Naive B cell (primary cell): ENCODE data around the gene CLCN1. TPM values are rescaled to one million over a fixed set of nuclear protein-coding genes. Genes with fewer than 3 reads are reported as not detected.

Experiments
- ATAC-seq, 2 donors: fragments of 150-1000 bp; cut with Tn5 transposase; 2 replicates each; pipeline ENCODE4 v1.10.0; 2021; ENCODE audit warnings: low read depth in 2 of 2, mild to moderate bottlenecking in 2 of 2, moderate library complexity in 2 of 2
- DNase-seq: peaks from one replicate; pipeline ENCODE4 v3.0.0; 2022
- H3K27ac Mint-ChIP-seq, 6 donors: one replicate each; pipeline ENCODE4 v1.8.0; 2020 to 2022; ENCODE audit warnings: mild to moderate bottlenecking in 6 of 6, mixed read lengths in 6 of 6, moderate library complexity in 5 of 6, inconsistent platforms in 2 of 6
- H3K27me3 Mint-ChIP-seq, 3 donors: one replicate each; pipeline ENCODE4 v1.8.0; 2021 to 2022; ENCODE audit warnings: mixed read lengths in 3 of 3, mild to moderate bottlenecking in 1 of 3
- H3K36me3 Mint-ChIP-seq, 2 donors: one replicate each; pipeline ENCODE4 v1.8.0; 2020 to 2022; ENCODE audit warnings: mixed read lengths in 2 of 2, inconsistent platforms in 1 of 2, mild to moderate bottlenecking in 1 of 2
- H3K4me1 Mint-ChIP-seq, 3 donors: one replicate each; pipeline ENCODE4 v1.8.0; 2020 to 2022; ENCODE audit warnings: mixed read lengths in 3 of 3, inconsistent platforms in 1 of 3, mild to moderate bottlenecking in 1 of 3, moderate library complexity in 1 of 3
- H3K4me3 Mint-ChIP-seq, 8 donors: one replicate each; pipeline ENCODE4 v1.8.0; 2020 to 2022; ENCODE audit warnings: mild to moderate bottlenecking in 8 of 8, mixed read lengths in 8 of 8, moderate library complexity in 8 of 8, inconsistent platforms in 2 of 8
- H3K9me3 Mint-ChIP-seq, 7 donors: one replicate each; pipeline ENCODE4 v1.8.0; 2020 to 2022; ENCODE audit warnings: mixed read lengths in 7 of 7, mild to moderate bottlenecking in 5 of 7, inconsistent platforms in 2 of 7, moderate library complexity in 1 of 7
- polyA plus RNA-seq, 6 donors: library from polyadenylated mRNA; unstranded; fragments of 300-500 nt; fragmentation: Illumina TruSeq; gene quantifications; one replicate each; pipeline ENCODE4 v1.2.3, GENCODE V29; 2021; ENCODE audit warnings: low read depth in 6 of 6

CLCN1 gene
- polyA plus RNA-seq, 6 donors from 2014 or later: not detected

DNA sequence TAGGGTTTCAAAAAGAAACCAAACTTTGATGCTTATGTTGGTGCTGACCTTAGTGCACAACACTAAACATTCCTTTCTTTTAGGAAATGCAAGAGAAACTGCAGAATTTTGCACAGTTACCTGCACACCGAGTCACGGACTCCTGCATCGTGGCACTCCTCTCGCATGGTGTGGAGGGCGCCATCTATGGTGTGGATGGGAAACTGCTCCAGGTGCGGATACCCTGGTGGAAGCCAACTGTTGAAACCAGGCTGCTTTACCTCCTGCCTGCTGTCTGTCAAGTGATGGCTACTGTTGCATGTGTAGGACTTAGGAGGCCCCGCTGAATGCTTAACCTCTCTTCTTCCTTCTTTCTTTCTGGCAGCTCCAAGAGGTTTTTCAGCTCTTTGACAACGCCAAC, 16.1 kb upstream of the CLCN1 start:
- no peak overlapping the region for H3K4me3 Mint-ChIP-seq
- peaks cover 29 to 41% of the 10 kb centered on the region in 2 donors for H3K36me3 Mint-ChIP-seq
- DNase-seq (peak; percentile 14), ATAC-seq (peak; percentile 67 to 71)
- H3K9me3 Mint-ChIP-seq: no peaks in the 10 kb centered on the region
- H3K27me3 Mint-ChIP-seq: no peaks in the 10 kb centered on the region
- H3K27ac Mint-ChIP-seq: no peak overlapping the region
- H3K4me1 Mint-ChIP-seq: peaks cover 26 to 33% (median 27%) of the 10 kb centered on the region in 3 donors

DNA sequence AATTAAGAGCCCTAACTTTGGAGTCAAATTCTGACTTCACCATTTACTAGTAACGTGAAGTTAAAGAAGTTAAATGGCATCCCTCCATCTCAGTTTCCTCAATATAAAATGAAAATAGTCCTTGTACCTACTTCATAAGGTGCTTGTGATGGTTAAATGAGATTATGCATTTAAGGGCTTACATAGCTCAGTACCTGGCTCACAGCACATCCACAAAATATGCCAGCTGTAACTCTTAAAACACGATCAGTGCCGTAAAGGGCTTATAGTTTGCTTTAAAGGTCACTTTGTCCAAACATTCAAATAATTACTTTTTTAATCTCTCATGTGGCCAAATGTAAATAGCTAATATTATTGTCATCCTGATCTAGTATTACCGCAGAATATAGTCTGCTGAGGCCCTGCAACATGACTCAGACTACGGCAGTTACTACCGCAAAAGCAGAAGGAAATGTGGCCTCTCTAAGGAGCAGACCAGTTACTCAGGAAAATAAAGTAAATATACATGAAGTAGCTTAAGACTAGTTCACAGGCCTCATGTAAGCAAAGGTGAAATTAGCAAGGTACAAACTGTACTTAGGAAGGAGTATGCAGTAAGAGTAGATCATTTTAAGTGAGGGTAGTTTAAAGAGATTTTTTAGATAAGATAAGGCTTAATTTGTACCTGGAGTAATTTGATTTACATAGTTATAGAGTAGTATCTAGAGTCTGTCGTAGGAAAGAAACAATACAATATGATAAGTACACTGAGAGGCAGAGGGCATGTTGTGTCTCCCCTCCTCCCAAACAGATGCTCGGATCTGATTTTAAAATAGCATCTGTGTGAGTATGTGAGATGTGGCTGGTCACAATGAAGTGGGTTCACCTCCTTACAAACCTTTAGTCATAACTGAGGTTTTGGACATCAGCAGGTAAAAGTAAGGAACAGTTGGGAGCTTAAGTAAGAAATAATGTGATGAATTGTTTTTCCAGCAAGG, 14.7 kb upstream of the CLCN1 start:
- H3K4me3 Mint-ChIP-seq: no peak overlapping the region
- H3K27ac Mint-ChIP-seq: peak overlapping the region in 3 of 6 donors; percentile 0 to 64 (median 4)
- H3K36me3 Mint-ChIP-seq: peaks cover 31 to 52% of the 10 kb centered on the region in 2 donors
- ATAC-seq (no peak), DNase-seq (no peak)
- no peaks in the 10 kb centered on the region for H3K9me3 Mint-ChIP-seq
- no peaks in the 10 kb centered on the region for H3K27me3 Mint-ChIP-seq
- H3K4me1 Mint-ChIP-seq: peaks cover 12 to 30% (median 25%) of the 10 kb centered on the region in 3 donors

DNA sequence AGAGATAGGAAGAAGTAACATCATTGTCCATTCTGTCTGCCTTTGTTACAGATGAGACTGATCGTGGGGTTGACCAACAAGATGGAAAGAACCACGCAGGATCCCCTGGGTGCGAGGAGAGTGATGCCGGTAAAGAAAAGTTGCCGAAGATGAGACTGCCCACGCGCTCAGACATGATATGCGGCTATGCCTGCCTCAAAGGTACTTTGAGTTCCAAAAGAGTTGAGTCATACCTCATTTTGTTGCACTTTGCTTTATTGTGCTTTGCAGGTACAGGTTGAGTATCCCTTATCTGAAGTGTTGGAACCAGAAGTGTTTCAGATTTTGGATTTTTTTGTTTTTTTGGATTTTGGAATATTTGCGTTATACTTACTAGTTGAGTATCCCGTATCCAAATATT, 12.2 kb upstream of the CLCN1 start:
- peaks cover 12 to 30% (median 28%) of the 10 kb centered on the region in 3 donors for H3K4me1 Mint-ChIP-seq
- H3K27me3 Mint-ChIP-seq: no peaks in the 10 kb centered on the region
- DNase-seq (no peak), ATAC-seq (no peak)
- H3K36me3 Mint-ChIP-seq: peaks cover 36 to 72% of the 10 kb centered on the region in 2 donors
- H3K9me3 Mint-ChIP-seq: no peaks in the 10 kb centered on the region
- H3K4me3 Mint-ChIP-seq: no peak overlapping the region
- no peak overlapping the region for H3K27ac Mint-ChIP-seq

DNA sequence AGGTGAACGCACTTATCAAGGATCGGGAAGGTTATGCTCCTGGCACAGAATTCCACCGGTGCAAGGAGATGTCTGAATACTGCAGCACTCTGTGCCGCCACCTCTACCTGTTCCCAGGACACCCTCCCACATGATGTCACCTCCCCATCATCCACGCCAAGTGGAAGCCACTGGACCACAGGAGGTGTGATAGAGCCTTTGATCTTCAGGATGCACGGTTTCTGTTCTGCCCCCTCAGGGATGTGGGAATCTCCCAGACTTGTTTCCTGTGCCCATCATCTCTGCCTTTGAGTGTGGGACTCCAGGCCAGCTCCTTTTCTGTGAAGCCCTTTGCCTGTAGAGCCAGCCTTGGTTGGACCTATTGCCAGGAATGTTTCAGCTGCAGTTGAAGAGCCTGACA, 11.0 kb upstream of the CLCN1 start:
- peaks cover 8 to 30% (median 24%) of the 10 kb centered on the region in 3 donors for H3K4me1 Mint-ChIP-seq
- H3K27ac Mint-ChIP-seq: no peak overlapping the region
- H3K4me3 Mint-ChIP-seq: no peak overlapping the region
- no peaks in the 10 kb centered on the region for H3K27me3 Mint-ChIP-seq
- H3K36me3 Mint-ChIP-seq: peaks cover 36 to 66% of the 10 kb centered on the region in 2 donors
- no peaks in the 10 kb centered on the region for H3K9me3 Mint-ChIP-seq
- DNase-seq: no peak
- no peak for ATAC-seq

DNA sequence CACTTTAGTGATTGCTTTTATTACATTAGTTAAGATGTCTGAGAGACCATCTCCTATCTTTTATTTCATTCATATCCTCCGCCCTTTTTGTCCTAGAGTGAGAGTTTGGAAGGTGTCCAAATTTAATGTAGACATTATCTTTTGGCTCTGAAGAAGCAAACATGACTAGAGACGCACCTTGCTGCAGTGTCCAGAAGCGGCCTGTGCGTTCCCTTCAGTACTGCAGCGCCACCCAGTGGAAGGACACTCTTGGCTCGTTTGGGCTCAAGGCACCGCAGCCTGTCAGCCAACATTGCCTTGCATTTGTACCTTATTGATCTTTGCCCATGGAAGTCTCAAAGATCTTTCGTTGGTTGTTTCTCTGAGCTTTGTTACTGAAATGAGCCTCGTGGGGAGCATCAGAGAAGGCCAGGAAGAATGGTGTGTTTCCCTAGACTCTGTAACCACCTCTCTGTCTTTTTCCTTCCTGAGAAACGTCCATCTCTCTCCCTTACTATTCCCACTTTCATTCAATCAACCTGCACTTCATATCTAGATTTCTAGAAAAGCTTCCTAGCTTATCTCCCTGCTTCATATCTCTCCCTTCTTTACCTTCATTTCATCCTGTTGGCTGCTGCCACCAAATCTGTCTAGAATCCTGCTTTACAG, 10.4 kb upstream of the CLCN1 start:
- Mint-ChIP-seq H3K9me3 (no peaks in the 10 kb centered on the region), H3K27me3 (no peaks in the 10 kb centered on the region), H3K27ac (peak overlapping the region in 4 of 6 donors; percentile 0 to 75 (median 30)), H3K4me3 (no peak overlapping the region), H3K36me3 (peaks cover 33 to 60% of the 10 kb centered on the region in 2 donors), H3K4me1 (peaks cover 12 to 29% (median 24%) of the 10 kb centered on the region in 3 donors)
- ATAC-seq: peak in 1 of 2 donors; percentile 60
- peak; percentile 27 for DNase-seq

DNA sequence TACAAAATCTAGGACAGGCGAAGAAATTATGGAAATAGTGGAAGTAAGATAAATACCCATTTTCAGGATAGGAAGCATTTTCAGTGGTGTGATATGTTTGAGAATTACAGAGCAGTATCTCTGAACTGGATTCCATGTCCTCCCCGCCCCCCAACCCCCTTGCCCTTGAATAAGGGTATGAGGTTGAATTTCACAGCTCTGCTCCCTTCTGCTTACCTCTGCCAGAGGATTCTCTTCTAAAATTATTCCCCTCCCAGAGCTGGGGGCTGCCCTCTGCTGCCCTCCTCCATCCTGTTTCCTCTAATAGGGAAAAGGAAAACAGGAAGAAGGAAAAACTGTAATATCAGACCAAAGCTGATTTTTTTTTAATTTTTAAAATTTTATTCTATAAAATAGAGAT, 7.3 kb upstream of the CLCN1 start:
- Mint-ChIP-seq H3K9me3 (no peaks in the 10 kb centered on the region), H3K4me1 (peaks cover 17 to 26% (median 21%) of the 10 kb centered on the region in 3 donors), H3K4me3 (no peak overlapping the region), H3K36me3 (peaks cover 30 to 40% of the 10 kb centered on the region in 2 donors), H3K27ac (peak overlapping the region in 1 of 6 donors; percentile 82), H3K27me3 (no peaks in the 10 kb centered on the region)
- no peak for ATAC-seq
- DNase-seq: no peak

DNA sequence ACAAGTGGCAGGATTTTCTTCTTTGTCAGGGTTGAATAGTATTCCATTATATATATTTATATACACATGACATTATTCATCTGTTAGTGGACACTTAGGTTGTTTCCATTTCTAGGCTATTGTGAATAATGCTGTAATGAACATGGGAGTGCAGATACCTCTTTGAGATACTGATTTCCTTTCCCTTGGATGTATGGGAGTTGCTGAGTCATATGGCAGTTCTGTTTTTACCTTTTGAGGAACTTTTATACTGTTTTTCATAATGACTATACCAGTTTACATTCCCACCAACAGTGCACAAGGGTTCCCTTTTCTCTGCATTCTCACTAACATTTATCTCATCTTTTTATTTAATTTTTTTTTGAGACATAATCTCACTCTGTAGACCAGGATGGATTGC, 1.8 kb upstream of the CLCN1 start:
- H3K4me3 Mint-ChIP-seq: no peak overlapping the region
- ATAC-seq (no peak), DNase-seq (no peak)
- peaks cover 8 to 12% (median 9%) of the 10 kb centered on the region in 3 donors for H3K4me1 Mint-ChIP-seq
- H3K27ac Mint-ChIP-seq: no peak overlapping the region
- no peaks in the 10 kb centered on the region for H3K9me3 Mint-ChIP-seq
- peaks cover 0 to 5% (median 0%) of the 10 kb centered on the region in 3 donors for H3K27me3 Mint-ChIP-seq
- no peaks in the 10 kb centered on the region for H3K36me3 Mint-ChIP-seq

DNA sequence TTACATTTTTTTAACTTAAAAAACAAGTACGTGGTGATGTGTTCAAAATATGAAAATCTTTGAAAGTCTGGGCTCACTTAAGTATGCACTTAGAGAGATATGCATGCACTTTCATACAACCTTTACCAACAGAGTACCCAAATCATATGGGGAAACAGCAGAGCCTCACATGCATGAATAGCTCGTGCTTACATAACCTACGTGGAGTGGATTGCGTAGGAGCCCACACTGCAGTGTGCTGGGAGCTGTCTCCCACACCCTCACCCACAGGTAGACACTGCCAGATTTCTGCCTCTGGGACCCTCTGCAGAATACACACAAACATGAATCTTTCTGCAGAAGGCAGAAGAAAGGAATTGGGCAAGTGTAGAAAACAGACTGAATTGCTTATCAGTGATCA, 581 bp downstream of the CLCN1 start:
- peaks cover 0 to 2% (median 0%) of the 10 kb centered on the region in 3 donors for H3K4me1 Mint-ChIP-seq
- H3K4me3 Mint-ChIP-seq: no peak overlapping the region
- H3K27ac Mint-ChIP-seq: no peak overlapping the region
- DNase-seq (no peak), ATAC-seq (no peak)
- no peaks in the 10 kb centered on the region for H3K9me3 Mint-ChIP-seq
- peaks cover 2 to 6% (median 4%) of the 10 kb centered on the region in 3 donors for H3K27me3 Mint-ChIP-seq
- no peaks in the 10 kb centered on the region for H3K36me3 Mint-ChIP-seq

DNA sequence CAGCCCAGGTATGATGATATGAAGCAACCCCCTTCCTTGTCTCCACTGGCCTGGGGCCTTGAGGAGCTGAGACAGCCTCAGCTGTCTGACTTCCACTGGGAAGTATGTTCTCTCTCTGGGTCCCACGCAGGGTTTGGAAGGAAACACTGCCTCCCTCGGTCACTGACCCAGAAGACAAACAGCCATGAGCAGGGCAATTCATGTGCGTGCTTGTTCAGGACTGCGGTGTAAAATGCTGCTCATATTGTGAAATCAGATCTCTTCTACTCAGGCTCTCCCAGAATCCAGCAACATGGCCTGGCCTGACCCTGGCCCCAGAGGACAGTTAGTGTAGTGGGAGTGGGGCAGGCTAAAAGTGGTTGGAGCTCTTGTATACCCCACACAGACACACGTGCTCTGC, 2.8 kb downstream of the CLCN1 start:
- Mint-ChIP-seq H3K9me3 (no peaks in the 10 kb centered on the region), H3K4me3 (no peak overlapping the region), H3K27ac (peak overlapping the region in 1 of 6 donors; percentile 64), H3K27me3 (peaks cover 5 to 8% (median 6%) of the 10 kb centered on the region in 3 donors), H3K4me1 (peaks cover 0 to 4% (median 0%) of the 10 kb centered on the region in 3 donors), H3K36me3 (no peaks in the 10 kb centered on the region)
- ATAC-seq: no peak
- no peak for DNase-seq

DNA sequence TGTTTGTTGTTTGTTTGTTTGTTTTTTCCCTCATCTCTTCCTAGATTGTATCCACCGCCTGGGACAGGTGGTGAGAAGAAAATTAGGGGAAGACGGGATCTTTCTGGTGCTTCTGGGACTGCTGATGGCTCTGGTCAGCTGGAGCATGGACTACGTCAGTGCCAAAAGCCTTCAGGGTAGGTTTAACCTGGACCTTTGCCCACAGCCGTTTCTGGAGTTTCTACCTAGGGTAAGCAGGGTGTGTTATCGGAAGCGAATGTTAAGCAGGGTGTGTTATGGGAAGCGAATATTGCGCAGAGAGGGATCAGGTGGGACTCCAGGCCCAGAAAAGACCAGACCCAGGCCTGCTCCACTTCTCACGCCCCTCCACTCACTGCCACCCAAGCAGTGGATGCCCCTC, 4.7 kb downstream of the CLCN1 start:
- no peaks in the 10 kb centered on the region for H3K36me3 Mint-ChIP-seq
- peaks cover 5 to 19% (median 8%) of the 10 kb centered on the region in 3 donors for H3K4me1 Mint-ChIP-seq
- H3K9me3 Mint-ChIP-seq: no peaks in the 10 kb centered on the region
- peaks cover 5 to 8% (median 6%) of the 10 kb centered on the region in 3 donors for H3K27me3 Mint-ChIP-seq
- no peak for ATAC-seq
- no peak for DNase-seq
- no peak overlapping the region for H3K27ac Mint-ChIP-seq
- H3K4me3 Mint-ChIP-seq: no peak overlapping the region

DNA sequence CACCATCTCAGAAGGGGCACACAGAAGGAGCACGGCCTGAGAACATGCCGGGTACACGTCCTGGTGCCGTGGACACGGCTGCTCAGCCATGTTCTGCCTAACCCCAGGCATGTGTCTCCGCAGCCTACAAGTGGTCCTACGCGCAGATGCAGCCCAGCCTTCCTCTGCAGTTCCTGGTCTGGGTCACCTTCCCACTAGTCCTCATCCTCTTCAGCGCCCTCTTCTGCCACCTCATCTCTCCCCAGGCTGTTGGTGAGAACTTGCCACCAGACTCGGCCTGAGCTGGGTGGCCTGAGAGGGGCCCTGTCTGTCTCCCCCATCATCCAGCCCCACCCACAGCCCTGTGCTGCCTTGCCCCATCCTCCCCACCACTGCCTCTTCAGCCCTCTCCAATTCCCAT, 5.3 kb downstream of the CLCN1 start:
- ATAC-seq (no peak), DNase-seq (no peak)
- H3K27ac Mint-ChIP-seq: peak overlapping the region in 1 of 6 donors; percentile 7
- no peaks in the 10 kb centered on the region for H3K9me3 Mint-ChIP-seq
- H3K36me3 Mint-ChIP-seq: no peaks in the 10 kb centered on the region
- H3K27me3 Mint-ChIP-seq: peaks cover 5 to 8% (median 6%) of the 10 kb centered on the region in 3 donors
- H3K4me1 Mint-ChIP-seq: peaks cover 5 to 20% (median 8%) of the 10 kb centered on the region in 3 donors
- no peak overlapping the region for H3K4me3 Mint-ChIP-seq

DNA sequence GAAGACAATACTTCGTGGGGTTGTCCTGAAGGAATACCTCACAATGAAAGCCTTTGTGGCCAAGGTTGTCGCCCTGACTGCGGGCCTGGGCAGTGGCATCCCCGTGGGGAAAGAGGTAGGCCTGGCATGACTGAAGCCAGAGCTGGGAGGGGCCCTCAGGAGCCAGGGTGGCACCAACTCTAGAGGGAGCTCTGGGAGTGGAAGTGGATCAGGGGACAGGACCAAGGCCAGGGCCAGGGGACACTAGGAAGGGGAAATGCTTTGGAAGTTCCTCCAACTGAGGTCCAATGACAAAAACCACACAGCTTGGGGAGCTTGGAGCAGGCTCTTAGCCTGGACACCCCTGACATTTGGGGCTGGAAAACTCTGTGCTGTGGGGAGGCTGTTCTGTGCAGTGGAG, 5.8 kb downstream of the CLCN1 start:
- Mint-ChIP-seq H3K36me3 (no peaks in the 10 kb centered on the region), H3K4me1 (peaks cover 5 to 20% (median 8%) of the 10 kb centered on the region in 3 donors), H3K9me3 (no peaks in the 10 kb centered on the region), H3K4me3 (no peak overlapping the region), H3K27me3 (peaks cover 5 to 8% (median 6%) of the 10 kb centered on the region in 3 donors), H3K27ac (peak overlapping the region in 1 of 6 donors; percentile 7)
- ATAC-seq: no peak
- DNase-seq: no peak

DNA sequence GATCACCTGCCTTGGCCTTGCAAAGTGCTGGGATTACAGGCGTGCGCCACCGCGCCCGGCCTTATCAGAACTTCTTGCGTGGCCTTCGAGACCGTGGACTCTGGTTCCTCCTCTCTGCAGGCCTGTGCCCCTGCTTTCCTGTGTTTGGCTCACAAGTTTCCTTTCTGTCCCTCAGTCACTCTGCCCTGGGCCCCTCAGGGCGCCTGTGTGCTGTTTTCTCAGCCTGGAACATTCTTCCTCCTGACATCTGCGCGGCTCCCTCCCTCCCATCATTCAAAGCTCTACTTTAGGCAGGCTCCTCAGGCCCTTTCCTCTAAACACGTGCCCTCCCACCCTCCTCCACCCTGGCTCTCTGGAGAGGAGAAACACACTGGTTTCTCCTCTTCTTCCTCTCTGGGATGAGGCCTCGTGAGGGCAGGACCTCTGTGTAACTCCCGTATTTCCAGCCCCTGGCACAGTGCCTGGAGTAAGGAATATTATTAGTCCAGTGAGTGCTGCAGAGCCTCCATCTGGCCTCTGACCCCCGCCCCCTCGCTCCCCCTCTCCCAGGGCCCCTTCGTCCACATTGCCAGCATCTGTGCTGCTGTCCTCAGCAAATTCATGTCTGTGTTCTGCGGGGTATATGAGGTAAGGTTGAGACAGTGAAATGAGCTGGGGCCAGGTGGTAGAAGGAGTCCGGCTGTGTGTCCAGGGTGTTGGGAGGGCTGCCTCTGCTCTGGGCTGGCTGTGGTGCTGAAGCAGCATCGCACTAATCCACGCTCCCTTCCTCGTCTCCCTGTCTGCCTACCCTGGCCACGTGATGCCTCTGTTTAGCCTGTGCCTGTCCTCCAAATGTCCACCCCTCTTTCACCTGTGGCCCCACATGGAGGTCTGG, 7.1 kb downstream of the CLCN1 start:
- Mint-ChIP-seq H3K27ac (peak overlapping the region in 1 of 6 donors; percentile 50), H3K36me3 (no peaks in the 10 kb centered on the region), H3K9me3 (no peaks in the 10 kb centered on the region), H3K4me3 (no peak overlapping the region), H3K4me1 (peaks cover 8 to 23% (median 12%) of the 10 kb centered on the region in 3 donors), H3K27me3 (peaks cover 5 to 8% (median 6%) of the 10 kb centered on the region in 3 donors)
- no peak for ATAC-seq
- no peak for DNase-seq
